HG03565 (cell line): ENCODE results near the gene UXT.
"Not testable (repeated sequence)": the region's sequence is repeated elsewhere in the genome, so short reads cannot be mapped to it uniquely, and the experiment has no call there.

Experiments
- ATAC-seq: cut with Tn5 transposase; IDR thresholded peaks from one replicate; pipeline ENCODE4 v1.9.1; 2021; ENCODE audit warnings: mild to moderate bottlenecking, moderate library complexity; ENCODE audit not compliant: unreplicated experiment

UXT gene

GRCh38 chrX:47618923-47619485 lies 40.0 kb downstream of the UXT start:
- ATAC-seq, result no peak

- no peak for ATAC-seq
Observed at GRCh38 chrX:47614618-47615017, 44.4 kb downstream of the UXT start.

- no peak for ATAC-seq
Observed at GRCh38 chrX:47613082-47613481, 45.9 kb downstream of the UXT start.

- ATAC-seq, result no peak
Observed at GRCh38 chrX:47612418-47612817, 46.6 kb downstream of the UXT start.

- ATAC-seq, result no peak
Observed at GRCh38 chrX:47611926-47612325, 47.1 kb downstream of the UXT start.

GRCh38 chrX:47611489-47611888 lies 47.5 kb downstream of the UXT start:
- no peak for ATAC-seq

- no peak for ATAC-seq
Observed at GRCh38 chrX:47610511-47610910, 48.5 kb downstream of the UXT start.

- ATAC-seq, result no peak
Observed at GRCh38 chrX:47608130-47608810, 50.7 kb downstream of the UXT start.

- ATAC-seq, result no peak
Observed at GRCh38 chrX:47607091-47607490, 51.9 kb downstream of the UXT start.

- ATAC-seq, result no peak
Observed at GRCh38 chrX:47605024-47605423, 54.0 kb downstream of the UXT start.

GRCh38 chrX:47603125-47603524 lies 55.9 kb downstream of the UXT start:
- ATAC-seq, result not testable (repeated sequence)
